ENCODE results near the gene CTNNA3.

Gene CTNNA3

DNA sequence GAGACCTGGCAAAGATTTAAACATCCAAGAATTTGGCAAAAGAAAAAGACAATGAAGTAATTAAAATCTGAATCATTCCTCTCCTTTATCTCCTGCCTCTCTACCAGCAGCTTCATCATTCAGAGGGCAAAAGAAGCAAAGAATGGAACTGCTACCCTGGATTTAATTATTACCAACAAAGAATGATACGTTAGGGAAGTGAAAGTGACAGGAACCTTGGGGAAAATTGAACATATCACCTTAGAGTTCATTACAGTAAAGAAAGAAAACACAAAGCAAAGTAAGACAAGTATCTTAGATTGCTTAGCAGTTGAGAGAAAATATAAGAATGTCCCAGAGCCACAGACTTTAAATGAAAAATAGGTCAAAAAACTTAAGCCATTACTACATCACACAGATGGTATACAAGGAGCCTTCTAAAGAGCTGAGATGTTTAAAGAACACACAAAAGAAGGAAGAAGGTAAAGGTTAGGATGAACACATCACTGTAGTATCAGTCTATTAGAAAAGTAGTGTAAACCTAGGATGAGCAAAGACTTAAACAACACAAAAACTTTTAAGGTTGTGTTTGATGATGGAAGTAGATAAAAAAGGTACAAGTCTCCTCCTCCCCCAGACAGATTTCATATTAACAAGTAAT, 17.5 kb downstream of the CTNNA3 start:
- Histone ChIP-seq H3K36me3 (ENCODE audit: low read length) (no peaks in the 10 kb centered on the region), H3F3A (ENCODE audit: insufficient read depth) (no peaks in the 10 kb centered on the region), H3K4me3 (ENCODE audit: insufficient read depth, low read length, poor library complexity, severe bottlenecking) (no peak overlapping the region), H3K9me3 (ENCODE audit: insufficient read depth, low read length) (no peaks in the 10 kb centered on the region), H3K9me2 (replicated peaks; ENCODE audit: insufficient read depth, low read length) (no peaks in the 10 kb centered on the region), H2AFZ (ENCODE audit: low read depth, low read length, severe bottlenecking) (no peak overlapping the region), H3K79me2 (ENCODE audit: insufficient read depth, low read length) (no peaks in the 10 kb centered on the region), H3K4me2 (ENCODE audit: low read depth, low read length, poor library complexity, severe bottlenecking) (no peak overlapping the region), H3K9ac (ENCODE audit: low read length) (no peak overlapping the region), H3K27ac (ENCODE audit: low read depth, low read length) (no peak overlapping the region), H3K27me3 (ENCODE audit: low read length) (no peaks in the 10 kb centered on the region), H4K20me1 (ENCODE audit: low read depth, low read length) (no peaks in the 10 kb centered on the region)
- TF ChIP-seq, protein P1, sequence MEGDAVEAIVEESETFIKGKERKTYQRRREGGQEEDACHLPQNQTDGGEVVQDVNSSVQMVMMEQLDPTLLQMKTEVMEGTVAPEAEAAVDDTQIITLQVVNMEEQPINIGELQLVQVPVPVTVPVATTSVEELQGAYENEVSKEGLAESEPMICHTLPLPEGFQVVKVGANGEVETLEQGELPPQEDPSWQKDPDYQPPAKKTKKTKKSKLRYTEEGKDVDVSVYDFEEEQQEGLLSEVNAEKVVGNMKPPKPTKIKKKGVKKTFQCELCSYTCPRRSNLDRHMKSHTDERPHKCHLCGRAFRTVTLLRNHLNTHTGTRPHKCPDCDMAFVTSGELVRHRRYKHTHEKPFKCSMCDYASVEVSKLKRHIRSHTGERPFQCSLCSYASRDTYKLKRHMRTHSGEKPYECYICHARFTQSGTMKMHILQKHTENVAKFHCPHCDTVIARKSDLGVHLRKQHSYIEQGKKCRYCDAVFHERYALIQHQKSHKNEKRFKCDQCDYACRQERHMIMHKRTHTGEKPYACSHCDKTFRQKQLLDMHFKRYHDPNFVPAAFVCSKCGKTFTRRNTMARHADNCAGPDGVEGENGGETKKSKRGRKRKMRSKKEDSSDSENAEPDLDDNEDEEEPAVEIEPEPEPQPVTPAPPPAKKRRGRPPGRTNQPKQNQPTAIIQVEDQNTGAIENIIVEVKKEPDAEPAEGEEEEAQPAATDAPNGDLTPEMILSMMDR (IDR thresholded peaks at IDR 0.05; ENCODE audit: insufficient read depth, low read length, poor library complexity, severe bottlenecking): no peak
- TF ChIP-seq EZH2phosphoT487 (conservative IDR thresholded peaks at IDR 0.05; ENCODE audit: low read length): no peak

GRCh38 chr10:67676208-67676825, 19.7 kb downstream of the CTNNA3 start:
- Histone ChIP-seq H3K27me3 (ENCODE audit: low read length) (no peaks in the 10 kb centered on the region), H3K36me3 (ENCODE audit: low read length) (no peaks in the 10 kb centered on the region), H3K4me3 (ENCODE audit: insufficient read depth, low read length, poor library complexity, severe bottlenecking) (no peak overlapping the region), H3K79me2 (ENCODE audit: insufficient read depth, low read length) (no peaks in the 10 kb centered on the region), H3K27ac (ENCODE audit: low read depth, low read length) (no peak overlapping the region), H3K4me2 (ENCODE audit: low read depth, low read length, poor library complexity, severe bottlenecking) (no peak overlapping the region), H3K9me2 (replicated peaks; ENCODE audit: insufficient read depth, low read length) (no peaks in the 10 kb centered on the region), H3K9me3 (ENCODE audit: insufficient read depth, low read length) (no peaks in the 10 kb centered on the region), H3K9ac (ENCODE audit: low read length) (no peak overlapping the region), H4K20me1 (ENCODE audit: low read depth, low read length) (no peaks in the 10 kb centered on the region), H2AFZ (ENCODE audit: low read depth, low read length, severe bottlenecking) (no peak overlapping the region), H3F3A (ENCODE audit: insufficient read depth) (no peaks in the 10 kb centered on the region)
- TF ChIP-seq EZH2phosphoT487 (conservative IDR thresholded peaks at IDR 0.05; ENCODE audit: low read length): no peak
- TF ChIP-seq, protein P1 (IDR thresholded peaks at IDR 0.05; ENCODE audit: insufficient read depth, low read length, poor library complexity, severe bottlenecking): no peak

DNA sequence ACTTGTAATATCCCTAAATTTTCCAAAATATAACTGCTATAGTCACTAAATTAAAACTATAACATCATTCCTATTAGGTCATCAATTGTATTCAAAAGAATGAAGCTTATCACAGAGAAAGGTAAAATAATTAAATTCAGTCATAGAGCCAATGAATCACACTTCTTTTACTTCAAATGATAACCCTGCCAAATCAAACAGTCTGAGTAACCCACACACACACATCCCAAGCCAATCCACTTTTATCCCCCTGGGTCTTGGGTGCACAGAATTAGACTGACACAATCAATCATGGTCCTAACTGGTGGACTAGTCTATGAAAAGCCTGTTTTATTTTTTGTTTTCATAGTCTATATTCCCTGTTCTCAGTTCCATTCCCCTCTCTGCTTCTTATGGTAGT, 25.6 kb downstream of the CTNNA3 start:
- Histone ChIP-seq H3K79me2 (ENCODE audit: insufficient read depth, low read length) (no peaks in the 10 kb centered on the region), H3K27ac (ENCODE audit: low read depth, low read length) (no peak overlapping the region), H3K36me3 (ENCODE audit: low read length) (no peaks in the 10 kb centered on the region), H3K9ac (ENCODE audit: low read length) (no peak overlapping the region), H3F3A (ENCODE audit: insufficient read depth) (no peaks in the 10 kb centered on the region), H4K20me1 (ENCODE audit: low read depth, low read length) (no peaks in the 10 kb centered on the region), H3K27me3 (ENCODE audit: low read length) (peaks cover 3% of the 10 kb centered on the region; the same call in 1 of the 2 replicates), H3K9me3 (ENCODE audit: insufficient read depth, low read length) (no peaks in the 10 kb centered on the region), H3K4me3 (ENCODE audit: insufficient read depth, low read length, poor library complexity, severe bottlenecking) (no peak overlapping the region), H3K9me2 (replicated peaks; ENCODE audit: insufficient read depth, low read length) (no peaks in the 10 kb centered on the region), H2AFZ (ENCODE audit: low read depth, low read length, severe bottlenecking) (no peak overlapping the region), H3K4me2 (ENCODE audit: low read depth, low read length, poor library complexity, severe bottlenecking) (no peak overlapping the region)
- TF ChIP-seq, protein P1 (IDR thresholded peaks at IDR 0.05; ENCODE audit: insufficient read depth, low read length, poor library complexity, severe bottlenecking): no peak
- no peak for TF ChIP-seq EZH2phosphoT487 (conservative IDR thresholded peaks at IDR 0.05; ENCODE audit: low read length)
